Hepatocyte (in vitro differentiated cells): ENCODE measurements around the gene TLNRD1.

Experiments
- EZH2 ChIP-seq: fragments of 200-600 bp; sonication (generic); IDR thresholded peaks from 2 replicates; pipeline ENCODE4 v1.6.1; 2016; ENCODE audit warnings: antibody characterized with exemption, mild to moderate bottlenecking, borderline replicate concordance
- EZH2phosphoT487 ChIP-seq: fragments of 200-600 bp; sonication (generic); IDR thresholded peaks from one replicate; pipeline ENCODE4 v1.6.1; 2018; ENCODE audit warnings: antibody characterized with exemption, mild to moderate bottlenecking, low read depth, moderate library complexity; ENCODE audit not compliant: unreplicated experiment, severe bottlenecking
- TF ChIP-seq, protein P1 (sequence below): fragments of 200-600 bp; sonication (generic); IDR thresholded peaks from 2 replicates; pipeline ENCODE4 v1.5.1; 2016; ENCODE audit warnings: antibody characterized with exemption, mild to moderate bottlenecking; ENCODE audit not compliant: poor library complexity

DNA sequence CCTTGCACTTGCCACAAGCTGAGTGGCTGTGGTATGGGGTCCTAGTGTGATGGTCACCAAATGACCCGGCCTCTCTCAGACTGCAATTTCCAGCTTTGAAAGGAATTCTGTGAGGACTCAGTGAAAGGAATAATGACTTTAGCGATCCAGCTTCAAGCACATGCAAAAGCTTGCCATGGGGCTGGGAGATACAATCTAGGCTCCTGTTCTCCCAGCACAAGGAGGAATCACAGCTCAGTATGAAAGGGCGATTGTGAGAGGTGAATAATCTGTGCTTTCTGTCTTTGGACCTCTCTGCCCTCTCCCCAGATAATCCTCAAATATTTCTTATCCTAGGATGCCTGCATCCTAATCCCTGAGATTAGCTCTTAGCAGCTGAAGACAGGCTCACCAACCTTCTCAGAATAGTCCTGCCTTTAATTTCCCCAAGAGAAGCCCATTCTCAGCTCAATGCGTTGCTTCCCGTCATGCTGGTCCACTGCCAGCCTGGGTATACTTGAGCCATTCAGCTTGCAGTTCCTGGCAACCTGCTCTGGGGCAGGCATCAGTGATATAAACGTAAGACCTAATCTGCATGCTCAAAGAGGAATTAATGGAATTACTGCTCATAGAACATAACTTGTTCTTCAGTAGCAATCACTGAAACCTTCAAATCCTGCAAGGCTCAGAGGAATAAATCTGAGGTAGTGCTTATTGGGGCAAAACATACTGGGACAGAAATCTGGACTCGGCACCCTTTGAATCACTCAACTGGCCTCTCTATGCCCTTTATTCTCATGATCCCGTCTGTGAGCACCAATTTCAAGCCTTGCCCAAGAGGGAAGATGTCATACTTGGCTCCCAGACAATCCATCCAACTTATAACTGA, 15.1 kb downstream of the TLNRD1 start:
- TF ChIP-seq, protein P1, sequence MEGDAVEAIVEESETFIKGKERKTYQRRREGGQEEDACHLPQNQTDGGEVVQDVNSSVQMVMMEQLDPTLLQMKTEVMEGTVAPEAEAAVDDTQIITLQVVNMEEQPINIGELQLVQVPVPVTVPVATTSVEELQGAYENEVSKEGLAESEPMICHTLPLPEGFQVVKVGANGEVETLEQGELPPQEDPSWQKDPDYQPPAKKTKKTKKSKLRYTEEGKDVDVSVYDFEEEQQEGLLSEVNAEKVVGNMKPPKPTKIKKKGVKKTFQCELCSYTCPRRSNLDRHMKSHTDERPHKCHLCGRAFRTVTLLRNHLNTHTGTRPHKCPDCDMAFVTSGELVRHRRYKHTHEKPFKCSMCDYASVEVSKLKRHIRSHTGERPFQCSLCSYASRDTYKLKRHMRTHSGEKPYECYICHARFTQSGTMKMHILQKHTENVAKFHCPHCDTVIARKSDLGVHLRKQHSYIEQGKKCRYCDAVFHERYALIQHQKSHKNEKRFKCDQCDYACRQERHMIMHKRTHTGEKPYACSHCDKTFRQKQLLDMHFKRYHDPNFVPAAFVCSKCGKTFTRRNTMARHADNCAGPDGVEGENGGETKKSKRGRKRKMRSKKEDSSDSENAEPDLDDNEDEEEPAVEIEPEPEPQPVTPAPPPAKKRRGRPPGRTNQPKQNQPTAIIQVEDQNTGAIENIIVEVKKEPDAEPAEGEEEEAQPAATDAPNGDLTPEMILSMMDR = no peak
- TF ChIP-seq EZH2 = no peak
- TF ChIP-seq EZH2phosphoT487 = no peak
